Endometrium (tissue), 2 donors: Measurements from ENCODE around the gene BNIP3.

Experiments used
- FAIRE-seq: peaks from 2 replicates; lab custom pipeline; 2012; peaks lifted over from hg19 to GRCh38; lab: Jason Lieb, UNC
- donor health status: control.
- donor health status: control.

Gene BNIP3, protein sequence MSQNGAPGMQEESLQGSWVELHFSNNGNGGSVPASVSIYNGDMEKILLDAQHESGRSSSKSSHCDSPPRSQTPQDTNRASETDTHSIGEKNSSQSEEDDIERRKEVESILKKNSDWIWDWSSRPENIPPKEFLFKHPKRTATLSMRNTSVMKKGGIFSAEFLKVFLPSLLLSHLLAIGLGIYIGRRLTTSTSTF

GRCh38 chr10:131981429-131982184 is at the start of gene BNIP3:
Gene BNIP3, minus strand, starts transcription at chr10:131981923. Its CDS starts 117 bp downstream, at chr10:131981806.
- no peak for FAIRE-seq

- FAIRE-seq = no peak
These were observed 49.3 kb upstream of the BNIP3 start for GRCh38 chr10:132030898-132031463.

DNA sequence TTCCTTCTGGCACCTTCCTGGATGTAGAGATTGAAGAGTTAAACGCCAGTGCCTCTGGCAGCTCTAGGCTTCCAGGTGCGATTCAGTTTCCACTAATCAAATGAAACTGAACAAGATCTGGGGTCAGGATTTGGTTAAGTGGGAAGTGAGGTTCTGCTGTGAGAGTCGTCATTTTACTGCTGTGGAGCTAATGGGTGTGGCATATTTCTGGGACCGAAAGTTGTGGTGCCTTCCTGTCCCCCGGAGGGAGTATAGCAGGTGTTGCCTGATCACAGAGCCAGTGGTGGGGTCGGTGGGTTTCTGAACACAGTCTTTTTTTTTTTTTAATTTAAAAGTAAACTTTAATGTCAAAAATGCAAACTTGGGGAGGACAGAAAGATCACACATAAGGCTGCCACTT is 47.0 kb upstream of the BNIP3 start:
- FAIRE-seq = no peak

- FAIRE-seq = no peak
These were observed 45.8 kb upstream of the BNIP3 start for GRCh38 chr10:132027423-132027983.

- peak; percentile 26 for FAIRE-seq
These were observed 41.5 kb upstream of the BNIP3 start for GRCh38 chr10:132023092-132023811.

DNA sequence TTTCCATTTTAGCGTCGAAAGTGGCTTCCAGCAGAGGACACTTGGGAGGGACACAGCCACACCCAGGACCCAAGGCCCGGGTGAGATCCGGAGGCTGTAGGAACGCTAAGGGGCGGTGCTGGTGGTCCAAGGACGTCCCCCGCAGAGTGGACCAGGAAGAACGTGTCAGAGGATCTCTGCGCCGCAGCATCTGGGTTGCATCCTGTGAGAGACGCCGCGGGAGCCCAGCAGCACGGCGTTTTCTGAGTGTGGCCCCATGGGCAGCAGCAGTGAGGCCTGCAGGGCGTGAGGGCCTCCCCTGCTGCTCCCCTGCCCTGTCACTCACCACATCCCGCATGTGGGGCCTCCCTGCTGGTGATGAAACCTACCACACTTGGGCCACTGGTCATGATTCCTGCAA is 40.5 kb upstream of the BNIP3 start:
- FAIRE-seq = no peak

- no peak for FAIRE-seq
These were observed 39.9 kb upstream of the BNIP3 start for GRCh38 chr10:132021504-132022143.

GRCh38 chr10:132021046-132021445 is 39.3 kb upstream of the BNIP3 start:
- no peak for FAIRE-seq

DNA sequence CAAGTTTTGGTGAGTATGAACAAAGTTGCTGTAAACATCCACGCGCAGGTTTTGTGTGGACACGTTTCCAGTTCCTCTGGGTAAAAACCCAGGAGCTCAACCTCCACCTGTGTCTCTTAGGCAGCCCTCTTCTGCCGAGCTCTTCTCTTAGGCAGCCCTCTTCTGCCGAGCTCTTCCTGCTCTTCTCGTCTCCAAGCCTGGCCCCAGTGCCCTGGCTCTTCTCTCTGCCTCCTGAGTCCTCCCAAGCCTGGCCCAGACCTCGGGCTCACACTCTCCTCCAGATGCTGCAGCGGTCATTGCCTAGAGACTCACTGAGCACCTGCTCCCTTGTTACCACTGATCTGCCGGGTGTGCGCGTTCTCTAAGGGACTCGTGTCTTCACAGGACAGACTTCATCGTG is 38.7 kb upstream of the BNIP3 start:
- no peak for FAIRE-seq

DNA sequence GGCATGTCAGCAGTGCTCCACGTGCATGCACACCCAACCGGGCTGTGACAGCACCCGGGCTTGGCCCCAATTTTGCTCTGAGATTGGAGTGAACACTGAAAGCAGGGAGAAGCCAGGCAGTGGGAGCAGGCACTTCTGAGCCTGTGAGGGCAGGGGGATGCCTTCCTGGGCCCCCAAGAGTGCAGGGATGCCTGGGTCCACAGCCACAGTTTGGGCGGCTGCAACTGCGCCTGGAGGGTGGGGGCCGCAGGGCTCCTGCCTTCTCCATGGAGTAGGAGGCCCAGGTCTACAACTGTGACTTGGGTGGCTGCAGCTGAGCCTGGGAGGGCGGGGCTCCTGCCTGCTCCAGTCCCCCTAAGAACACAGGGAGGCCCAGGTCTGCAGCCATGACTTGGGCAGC is 37.6 kb upstream of the BNIP3 start:
- FAIRE-seq = no peak

GRCh38 chr10:132018446-132018845 is 36.7 kb upstream of the BNIP3 start:
- FAIRE-seq = no peak

GRCh38 chr10:132016514-132016913 is 34.8 kb upstream of the BNIP3 start:
- no peak for FAIRE-seq

DNA sequence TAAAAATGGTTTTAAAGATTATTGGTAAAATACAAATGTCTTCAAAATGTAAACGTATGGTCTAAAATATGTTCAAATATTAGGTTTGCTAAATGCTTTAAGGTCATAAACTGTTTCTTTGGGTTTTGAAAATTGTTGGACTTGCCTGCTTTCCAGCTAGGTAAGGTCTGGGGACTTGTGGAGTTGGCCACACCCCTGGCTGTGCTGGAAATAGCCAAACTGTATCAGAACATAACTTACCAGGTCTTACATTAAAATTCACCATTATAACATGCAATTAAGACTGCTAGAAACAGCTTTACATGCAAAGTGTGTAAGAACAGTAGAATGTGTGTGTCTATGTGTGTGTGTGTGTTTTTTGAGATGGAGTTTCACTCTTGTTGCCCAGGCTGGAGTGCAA is 29.7 kb upstream of the BNIP3 start:
- FAIRE-seq = no peak

DNA sequence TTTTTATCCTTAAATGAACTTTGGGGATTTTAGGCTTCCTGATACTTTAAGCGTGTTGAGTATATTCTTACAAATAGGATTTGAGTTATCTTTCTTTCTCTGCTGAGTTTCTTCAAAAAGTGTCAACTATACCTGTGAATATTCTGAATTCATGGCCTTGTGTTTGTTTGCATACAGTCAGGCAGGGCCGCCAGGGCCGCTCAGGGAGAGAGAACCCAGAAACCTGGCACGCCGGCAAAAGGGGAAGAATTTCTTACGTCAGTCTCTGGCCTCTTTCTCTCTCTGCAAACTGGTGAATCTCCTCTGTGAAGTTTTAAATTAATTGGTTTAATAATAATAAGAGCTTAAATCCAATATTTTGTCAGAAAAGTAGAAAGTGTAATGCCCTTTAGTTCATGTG is 29.3 kb upstream of the BNIP3 start:
- FAIRE-seq = no peak

DNA sequence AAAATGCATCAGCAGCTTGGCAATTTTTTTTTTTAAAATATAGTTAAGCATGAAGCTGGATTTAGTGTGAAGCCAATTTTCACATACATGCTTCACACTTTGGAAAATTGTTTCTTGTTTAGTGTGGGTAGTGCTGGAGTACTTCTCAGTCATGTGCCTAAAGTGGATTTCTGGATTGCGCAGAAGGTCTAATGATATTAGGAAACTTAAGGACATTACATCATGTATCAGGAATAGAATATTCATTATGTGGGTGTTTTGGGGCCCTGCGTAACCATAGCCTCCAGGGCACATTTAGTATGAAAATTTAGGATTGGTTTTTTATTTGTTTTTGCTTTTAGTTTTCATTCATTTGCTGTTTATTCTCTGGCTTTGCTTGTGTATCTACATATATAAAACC is 28.8 kb upstream of the BNIP3 start:
- no peak for FAIRE-seq

- FAIRE-seq = no peak
These were observed 27.9 kb upstream of the BNIP3 start for GRCh38 chr10:132009575-132009974.

DNA sequence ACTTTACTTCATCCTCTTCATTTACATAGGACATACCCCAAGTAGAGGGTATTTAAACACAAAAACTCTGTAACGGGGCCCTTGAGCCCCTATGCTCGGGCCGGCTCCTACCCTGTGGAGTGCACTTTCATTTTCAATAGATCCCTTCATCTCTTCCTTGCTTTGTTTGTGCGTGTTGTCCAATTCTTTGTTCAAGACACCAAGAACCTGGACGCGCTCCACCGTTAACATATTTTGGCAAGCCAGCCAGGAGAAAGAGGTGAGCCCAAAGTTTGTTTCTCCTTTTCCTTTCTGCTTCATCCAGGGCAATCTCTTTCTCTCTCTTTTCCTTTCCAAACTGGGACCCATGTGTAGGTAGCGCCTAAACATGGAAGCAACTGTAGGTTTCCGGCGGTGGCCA is 26.0 kb upstream of the BNIP3 start:
- no peak for FAIRE-seq

GRCh38 chr10:132006966-132007365 is 25.2 kb upstream of the BNIP3 start:
- FAIRE-seq = no peak

DNA sequence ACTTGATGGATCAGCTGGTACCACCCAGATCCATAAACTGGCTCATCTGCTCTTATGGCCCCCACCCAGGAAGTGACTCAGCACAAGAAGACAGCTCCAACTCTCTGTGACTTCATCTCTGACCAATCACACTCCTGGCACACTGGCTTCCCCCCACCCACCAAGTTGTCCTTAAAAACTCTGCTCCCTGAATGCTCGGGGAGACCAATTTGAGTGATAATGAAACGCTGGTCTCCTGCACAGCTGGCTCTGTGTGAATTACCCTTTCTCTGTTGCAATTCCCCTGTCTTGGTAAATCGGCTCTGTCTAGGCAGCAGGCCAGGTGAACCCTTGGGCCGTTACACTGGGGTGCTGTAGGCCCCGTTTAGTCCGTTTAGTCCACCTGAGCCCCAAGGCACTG is 23.4 kb upstream of the BNIP3 start:
- FAIRE-seq = no peak

- FAIRE-seq = no peak
These were observed 22.3 kb upstream of the BNIP3 start for GRCh38 chr10:132004052-132004451.

GRCh38 chr10:132003282-132003924 is 21.7 kb upstream of the BNIP3 start:
- FAIRE-seq = no peak

- FAIRE-seq = no peak
These were observed 20.3 kb upstream of the BNIP3 start for GRCh38 chr10:132002004-132002403.
